GM12878 (cell line): ENCODE measurements around the gene ATP2C1.

Experiments
- ATF7 ChIP-seq: fragments of 450-650 bp; IDR thresholded peaks from 2 replicates; pipeline ENCODE4 v1.6.1; 2016; ENCODE audit warnings: low read depth, mild to moderate bottlenecking
- NFYB ChIP-seq: IDR thresholded peaks from 2 replicates; pipeline ENCODE4 v1.6.1; 2011; ENCODE audit warnings: low read depth, mild to moderate bottlenecking, low read length, improper control_type of control experiment, moderate library complexity; ENCODE audit not compliant: insufficient read depth
- TF ChIP-seq, protein P1 (sequence below): IDR thresholded peaks from 2 replicates; pipeline ENCODE4 v1.6.1; 2012; ENCODE audit warnings: improper control_type of control experiment, low read depth, low read length; ENCODE audit not compliant: insufficient replicate concordance
- TF ChIP-seq, protein P2 (sequence below), 3 experiments: IDR thresholded peaks in 2 of 3; conservative IDR thresholded peaks in 1 of 3; 2 replicates each; pipeline ENCODE4 v1.5.1; 2011; ENCODE audit warnings: low read depth in 3 of 3, low read length in 3 of 3, mild to moderate bottlenecking in 3 of 3, control low read depth in 2 of 3, moderate library complexity in 2 of 3, inconsistent platforms in 1 of 3, mixed read lengths in 1 of 3; ENCODE audit not compliant: control insufficient read depth in 2 of 3, insufficient read depth in 1 of 3; ENCODE audit errors: extremely low read depth in 1 of 3

DNA sequence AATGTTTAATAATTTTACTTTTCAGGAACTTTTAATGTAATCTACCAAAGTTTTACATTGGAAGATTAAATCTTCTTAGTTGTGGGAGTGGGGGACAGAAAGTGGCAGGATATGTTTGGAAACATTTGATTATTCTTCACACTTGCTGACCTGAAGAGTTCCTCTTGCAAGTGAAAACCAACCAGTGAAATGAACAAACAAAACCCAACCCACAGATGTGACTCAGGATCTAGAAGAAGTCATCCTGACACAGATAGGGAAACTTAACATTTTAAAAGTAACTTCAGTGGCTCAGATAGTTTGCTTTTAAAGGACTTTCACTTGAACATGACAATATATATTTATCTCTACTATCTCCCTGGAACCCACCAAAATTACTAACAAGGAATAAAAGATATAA, 77.3 kb downstream of the ATP2C1 start:
- TF ChIP-seq NFYB (no peak), ATF7 (no peak)
- TF ChIP-seq, protein P1, sequence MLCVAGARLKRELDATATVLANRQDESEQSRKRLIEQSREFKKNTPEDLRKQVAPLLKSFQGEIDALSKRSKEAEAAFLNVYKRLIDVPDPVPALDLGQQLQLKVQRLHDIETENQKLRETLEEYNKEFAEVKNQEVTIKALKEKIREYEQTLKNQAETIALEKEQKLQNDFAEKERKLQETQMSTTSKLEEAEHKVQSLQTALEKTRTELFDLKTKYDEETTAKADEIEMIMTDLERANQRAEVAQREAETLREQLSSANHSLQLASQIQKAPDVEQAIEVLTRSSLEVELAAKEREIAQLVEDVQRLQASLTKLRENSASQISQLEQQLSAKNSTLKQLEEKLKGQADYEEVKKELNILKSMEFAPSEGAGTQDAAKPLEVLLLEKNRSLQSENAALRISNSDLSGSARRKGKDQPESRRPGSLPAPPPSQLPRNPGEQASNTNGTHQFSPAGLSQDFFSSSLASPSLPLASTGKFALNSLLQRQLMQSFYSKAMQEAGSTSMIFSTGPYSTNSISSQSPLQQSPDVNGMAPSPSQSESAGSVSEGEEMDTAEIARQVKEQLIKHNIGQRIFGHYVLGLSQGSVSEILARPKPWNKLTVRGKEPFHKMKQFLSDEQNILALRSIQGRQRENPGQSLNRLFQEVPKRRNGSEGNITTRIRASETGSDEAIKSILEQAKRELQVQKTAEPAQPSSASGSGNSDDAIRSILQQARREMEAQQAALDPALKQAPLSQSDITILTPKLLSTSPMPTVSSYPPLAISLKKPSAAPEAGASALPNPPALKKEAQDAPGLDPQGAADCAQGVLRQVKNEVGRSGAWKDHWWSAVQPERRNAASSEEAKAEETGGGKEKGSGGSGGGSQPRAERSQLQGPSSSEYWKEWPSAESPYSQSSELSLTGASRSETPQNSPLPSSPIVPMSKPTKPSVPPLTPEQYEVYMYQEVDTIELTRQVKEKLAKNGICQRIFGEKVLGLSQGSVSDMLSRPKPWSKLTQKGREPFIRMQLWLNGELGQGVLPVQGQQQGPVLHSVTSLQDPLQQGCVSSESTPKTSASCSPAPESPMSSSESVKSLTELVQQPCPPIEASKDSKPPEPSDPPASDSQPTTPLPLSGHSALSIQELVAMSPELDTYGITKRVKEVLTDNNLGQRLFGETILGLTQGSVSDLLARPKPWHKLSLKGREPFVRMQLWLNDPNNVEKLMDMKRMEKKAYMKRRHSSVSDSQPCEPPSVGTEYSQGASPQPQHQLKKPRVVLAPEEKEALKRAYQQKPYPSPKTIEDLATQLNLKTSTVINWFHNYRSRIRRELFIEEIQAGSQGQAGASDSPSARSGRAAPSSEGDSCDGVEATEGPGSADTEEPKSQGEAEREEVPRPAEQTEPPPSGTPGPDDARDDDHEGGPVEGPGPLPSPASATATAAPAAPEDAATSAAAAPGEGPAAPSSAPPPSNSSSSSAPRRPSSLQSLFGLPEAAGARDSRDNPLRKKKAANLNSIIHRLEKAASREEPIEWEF, result no peak
- TF ChIP-seq, protein P2, sequence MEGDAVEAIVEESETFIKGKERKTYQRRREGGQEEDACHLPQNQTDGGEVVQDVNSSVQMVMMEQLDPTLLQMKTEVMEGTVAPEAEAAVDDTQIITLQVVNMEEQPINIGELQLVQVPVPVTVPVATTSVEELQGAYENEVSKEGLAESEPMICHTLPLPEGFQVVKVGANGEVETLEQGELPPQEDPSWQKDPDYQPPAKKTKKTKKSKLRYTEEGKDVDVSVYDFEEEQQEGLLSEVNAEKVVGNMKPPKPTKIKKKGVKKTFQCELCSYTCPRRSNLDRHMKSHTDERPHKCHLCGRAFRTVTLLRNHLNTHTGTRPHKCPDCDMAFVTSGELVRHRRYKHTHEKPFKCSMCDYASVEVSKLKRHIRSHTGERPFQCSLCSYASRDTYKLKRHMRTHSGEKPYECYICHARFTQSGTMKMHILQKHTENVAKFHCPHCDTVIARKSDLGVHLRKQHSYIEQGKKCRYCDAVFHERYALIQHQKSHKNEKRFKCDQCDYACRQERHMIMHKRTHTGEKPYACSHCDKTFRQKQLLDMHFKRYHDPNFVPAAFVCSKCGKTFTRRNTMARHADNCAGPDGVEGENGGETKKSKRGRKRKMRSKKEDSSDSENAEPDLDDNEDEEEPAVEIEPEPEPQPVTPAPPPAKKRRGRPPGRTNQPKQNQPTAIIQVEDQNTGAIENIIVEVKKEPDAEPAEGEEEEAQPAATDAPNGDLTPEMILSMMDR (IDR thresholded peaks at IDR 0.05 in 2 of 3, conservative IDR thresholded peaks at IDR 0.05 in 1 of 3; ENCODE audit: control insufficient read depth in 2 of 3, extremely low read depth in 1 of 3, insufficient read depth in 1 of 3, low read depth in 3 of 3, low read length in 3 of 3), result no peak
